HG03060 (cell line): ENCODE data around the gene CST9.
"Not testable (repeated sequence)": the region's sequence is repeated elsewhere in the genome, so short reads cannot be mapped to it uniquely, and the experiment has no call there.

Experiments
- ATAC-seq: cut with Tn5 transposase; IDR thresholded peaks from one replicate; pipeline ENCODE4 v1.9.1; 2021; ENCODE audit warnings: low read depth, moderate number of reproducible peaks; ENCODE audit not compliant: unreplicated experiment

CST9 gene

GRCh38 chr20:23588434-23589403 lies 17.0 kb downstream of the CST9 start:
- no peak for ATAC-seq

- ATAC-seq, result no peak
Measured at GRCh38 chr20:23587631-23588030, 18.1 kb downstream of the CST9 start.

GRCh38 chr20:23586735-23587525 lies 18.8 kb downstream of the CST9 start:
- ATAC-seq, result no peak

GRCh38 chr20:23585808-23586734 lies 19.6 kb downstream of the CST9 start:
- no peak for ATAC-seq

GRCh38 chr20:23585449-23585807 lies 20.3 kb downstream of the CST9 start:
- ATAC-seq, result no peak

- no peak for ATAC-seq
Measured at GRCh38 chr20:23584434-23585199, 21.1 kb downstream of the CST9 start.

GRCh38 chr20:23583526-23583925 lies 22.2 kb downstream of the CST9 start:
- ATAC-seq, result no peak

- no peak for ATAC-seq
Measured at GRCh38 chr20:23582293-23582692, 23.4 kb downstream of the CST9 start.

GRCh38 chr20:23581833-23582232 lies 23.9 kb downstream of the CST9 start:
- not testable (repeated sequence) for ATAC-seq

- ATAC-seq, result no peak
Measured at GRCh38 chr20:23574977-23575376, 30.7 kb downstream of the CST9 start.

- no peak for ATAC-seq
Measured at GRCh38 chr20:23570178-23570760, 35.4 kb downstream of the CST9 start.

GRCh38 chr20:23569570-23569969 lies 36.1 kb downstream of the CST9 start:
- ATAC-seq, result no peak

- ATAC-seq, result no peak
Measured at GRCh38 chr20:23568971-23569330, 36.8 kb downstream of the CST9 start.

- no peak for ATAC-seq
Measured at GRCh38 chr20:23568320-23568970, 37.3 kb downstream of the CST9 start, which contains the start of gene CST9L. TSS of gene CST9L (minus strand) at chr20:23568484. CDS start at chr20:23568450, 34 bp downstream.

- ATAC-seq, result no peak
Measured at GRCh38 chr20:23566199-23566932, 39.4 kb downstream of the CST9 start.

GRCh38 chr20:23565503-23566045 lies 40.1 kb downstream of the CST9 start:
- ATAC-seq, result no peak

GRCh38 chr20:23564927-23565326 lies 40.8 kb downstream of the CST9 start:
- ATAC-seq, result no peak
